ENCODE data around the gene C3orf18. TPM values are rescaled to one million over a fixed set of nuclear protein-coding genes. Genes with fewer than 3 reads are reported as not detected.
A peak's percentile ranks its signal among the peaks of the same experiment; 100 is the strongest.

Gene C3orf18
- total and polyA plus RNA-seq, 7 donors, result 7.3 to 30.1 (median 17.0) TPM

- ATAC-seq, result no peak
- intact Hi-C loops (cut with DNase I), result loop anchor here (1.0 to 5.0 kb wide), 4 partner anchors 41 to 819 kb away; partner anchors contain the start of gene RBM15B (in 1 of the 2)
- Histone ChIP-seq H3K27me3 (ENCODE audit: insufficient read depth in 3 of 3, low read length in 2 of 3) (no peaks in the 10 kb centered on the region), H3K9me3 (no peaks in the 10 kb centered on the region), H3K36me3 (ENCODE audit: insufficient read depth in 1 of 2, low read depth in 1 of 2) (peaks cover 0 to 39% of the 10 kb centered on the region in 2 donors), H3K4me3 (no peak overlapping the region), H3K27ac (peak overlapping the region; percentile 64), H3K4me1 (peaks cover 15% of the 10 kb centered on the region)
- TF ChIP-seq CTCF (IDR thresholded peaks at IDR 0.05), result no peak
- 80 to 96% (median 90%) methylated on average over 4 of the region's 4 CpGs for WGBS, 3 donors
- no peak for DNase-seq
Observed at GRCh38 chr3:50572801-50573371, 5.3 kb upstream of the C3orf18 start.

- Histone ChIP-seq H3K27ac (peak overlapping the region; percentile 64), H3K4me1 (peaks cover 15% of the 10 kb centered on the region), H3K27me3 (ENCODE audit: insufficient read depth in 3 of 3, low read length in 2 of 3) (no peaks in the 10 kb centered on the region), H3K36me3 (ENCODE audit: insufficient read depth in 1 of 2, low read depth in 1 of 2) (peaks cover 0 to 32% of the 10 kb centered on the region in 2 donors), H3K4me3 (no peak overlapping the region), H3K9me3 (no peaks in the 10 kb centered on the region)
- peak; percentile 65 to 71 (median 66) for ATAC-seq
- intact Hi-C loops (cut with DNase I), result loop anchor here (1.0 to 5.0 kb wide), 4 partner anchors 42 to 820 kb away; partner anchors contain the start of gene RBM15B (in 1 of the 2)
- TF ChIP-seq CTCF (IDR thresholded peaks at IDR 0.05), result peak; percentile 97
- peak; percentile 78 to 90 for DNase-seq
- WGBS, 3 donors, result 13 to 38% (median 31%) methylated on average over 1 of the region's 1 CpG
Observed at GRCh38 chr3:50572158-50572557, 4.6 kb upstream of the C3orf18 start.

- WGBS, 3 donors, result 80 to 87% (median 83%) methylated on average over 4 of the region's 4 CpGs
- Histone ChIP-seq H3K4me3 (no peak overlapping the region), H3K36me3 (ENCODE audit: insufficient read depth in 1 of 2, low read depth in 1 of 2) (peaks cover 0 to 25% of the 10 kb centered on the region in 2 donors), H3K27me3 (ENCODE audit: insufficient read depth in 3 of 3, low read length in 2 of 3) (no peaks in the 10 kb centered on the region), H3K4me1 (peaks cover 15% of the 10 kb centered on the region), H3K9me3 (no peaks in the 10 kb centered on the region), H3K27ac (no peak overlapping the region)
- DNase-seq, result no peak
- ATAC-seq, result no peak
- intact Hi-C loops (cut with DNase I), result loop anchor here (5.0 kb wide), 2 partner anchors 801 to 821 kb away; partner anchors contain the start of gene RBM15B (in 1 of the 2)
- TF ChIP-seq CTCF (IDR thresholded peaks at IDR 0.05), result no peak
Observed at GRCh38 chr3:50571486-50571885, 3.9 kb upstream of the C3orf18 start.

GRCh38 chr3:50570508-50571279, 3.1 kb upstream of the C3orf18 start:
- 72 to 80% (median 75%) methylated on average over 5 of the region's 5 CpGs for WGBS, 3 donors
- intact Hi-C loops (cut with DNase I), result loop anchor here (5.0 kb wide), 2 partner anchors 802 to 822 kb away; partner anchors contain the start of gene RBM15B (in 1 of the 2)
- Histone ChIP-seq H3K9me3 (no peaks in the 10 kb centered on the region), H3K36me3 (ENCODE audit: insufficient read depth in 1 of 2, low read depth in 1 of 2) (peaks cover 0 to 17% of the 10 kb centered on the region in 2 donors), H3K4me3 (peak overlapping the region; percentile 81), H3K4me1 (peaks cover 15% of the 10 kb centered on the region), H3K27ac (peak overlapping the region; percentile 89), H3K27me3 (ENCODE audit: insufficient read depth in 3 of 3, low read length in 2 of 3) (no peaks in the 10 kb centered on the region)
- no peak for DNase-seq
- ATAC-seq, result no peak
- TF ChIP-seq CTCF (IDR thresholded peaks at IDR 0.05), result no peak

Data from psoas muscle (tissue), 8 donors.